Stimulated activated CD4-positive, alpha-beta T cell treated with anti-CD3 and anti-CD28 coated beads, Interleukin-15, amount 100 ng/mL, for 24 hours (primary cell): ENCODE data around the gene MOB2.
"Not testable (repeated sequence)": the region's sequence is repeated elsewhere in the genome, so short reads cannot be mapped to it uniquely, and the experiment has no call there.

Experiments used
- DNase-seq: peaks from one replicate; pipeline ENCODE4 v3.0.0-alpha.2; 2020

Gene MOB2

GRCh38 chr11:1517117-1518005 is 30.8 kb upstream of the MOB2 start:
- no peak for DNase-seq

- peak; percentile 9 for DNase-seq
These were observed 29.9 kb upstream of the MOB2 start for GRCh38 chr11:1516273-1517067.

GRCh38 chr11:1515082-1516060 is 28.8 kb upstream of the MOB2 start:
- DNase-seq: peak; percentile 84

- DNase-seq: no peak
These were observed 27.9 kb upstream of the MOB2 start for GRCh38 chr11:1514336-1515061.

- DNase-seq: no peak
These were observed 27.0 kb upstream of the MOB2 start for GRCh38 chr11:1513326-1514296.

GRCh38 chr11:1512531-1513258 is 26.1 kb upstream of the MOB2 start:
- DNase-seq: not testable (repeated sequence)

- no peak for DNase-seq
These were observed 25.4 kb upstream of the MOB2 start for GRCh38 chr11:1511937-1512496.

- no peak for DNase-seq
These were observed 24.3 kb upstream of the MOB2 start for GRCh38 chr11:1510928-1511327.

GRCh38 chr11:1510351-1510750 is 23.8 kb upstream of the MOB2 start:
- not testable (repeated sequence) for DNase-seq

- DNase-seq: no peak
These were observed 23.2 kb upstream of the MOB2 start for GRCh38 chr11:1509626-1510255.

- no peak for DNase-seq
These were observed 22.4 kb upstream of the MOB2 start for GRCh38 chr11:1508986-1509385.

GRCh38 chr11:1508491-1508891 is 21.9 kb upstream of the MOB2 start:
- no peak for DNase-seq

- no peak for DNase-seq
These were observed 21.0 kb upstream of the MOB2 start for GRCh38 chr11:1507381-1508140.

- no peak for DNase-seq
These were observed 20.4 kb upstream of the MOB2 start for GRCh38 chr11:1506981-1507380.

GRCh38 chr11:1505480-1505879 is 18.9 kb upstream of the MOB2 start:
- DNase-seq: no peak

- DNase-seq: no peak
These were observed 18.2 kb upstream of the MOB2 start for GRCh38 chr11:1504581-1505290.

- DNase-seq: no peak
These were observed 17.6 kb upstream of the MOB2 start for GRCh38 chr11:1504138-1504537.

GRCh38 chr11:1503708-1504104 is 17.1 kb upstream of the MOB2 start:
- DNase-seq: no peak
